C1 segment of cervical spinal cord (tissue), 14 donors: Measurements from ENCODE around the gene DLGAP1.

Source experiments
- DNase-seq, 14 donors: peaks; one replicate each; lab custom pipeline; 2025; lab: John Stamatoyannopoulos, UW

Gene DLGAP1

GRCh38 chr18:3454365-3455089, 1000.6 kb downstream of the DLGAP1 start:
- peak in 1 of 14 donors; percentile 8 for DNase-seq

DNA sequence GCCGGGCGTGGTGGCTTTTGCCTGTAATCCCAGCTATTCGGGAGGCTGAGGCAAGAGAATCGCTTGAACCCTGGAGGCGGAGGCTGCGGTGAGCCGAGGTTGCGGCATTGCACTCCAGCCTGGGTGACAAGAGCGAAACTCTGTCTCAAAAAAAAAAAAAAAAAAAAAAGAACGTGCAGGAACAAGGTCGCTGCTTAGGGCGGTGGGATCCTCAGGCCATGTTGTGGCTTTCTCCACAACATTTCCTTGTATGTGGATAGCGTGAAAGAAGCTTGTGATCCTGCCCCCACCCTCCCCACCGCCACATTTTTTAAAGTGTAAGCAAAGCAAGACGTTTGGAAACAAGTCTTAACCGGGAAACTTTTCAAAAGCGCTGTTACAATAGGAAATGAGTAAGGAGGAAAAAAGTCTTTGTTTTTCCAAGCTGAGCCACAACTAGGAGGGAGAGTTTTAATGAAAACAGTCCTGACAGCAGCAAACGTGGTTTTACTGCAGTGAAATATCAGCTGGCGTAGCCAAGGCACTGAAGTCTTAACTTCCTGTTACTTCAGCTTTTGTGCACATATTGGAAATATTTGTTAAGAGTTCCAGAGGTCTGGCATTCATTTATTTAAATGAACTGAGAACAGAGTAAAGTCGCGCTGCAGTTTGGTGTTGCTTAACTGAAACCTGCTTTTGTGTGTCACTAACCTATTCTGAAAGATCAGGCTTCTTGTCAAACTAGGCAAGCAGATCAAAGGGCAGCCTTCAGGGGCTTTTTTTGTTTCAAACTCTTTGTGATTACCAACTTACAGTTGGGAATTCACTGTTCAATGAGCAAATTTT, 1001.4 kb downstream of the DLGAP1 start:
- peak in 5 of 14 donors; percentile 14 to 46 (median 32) for DNase-seq

GRCh38 chr18:3452750-3453539, 1002.2 kb downstream of the DLGAP1 start:
- DNase-seq = peak in 1 of 14 donors; percentile 55

- DNase-seq = peak in 10 of 14 donors; percentile 8 to 78 (median 54)
Measured at GRCh38 chr18:3451989-3452749, 1002.9 kb downstream of the DLGAP1 start.

DNA sequence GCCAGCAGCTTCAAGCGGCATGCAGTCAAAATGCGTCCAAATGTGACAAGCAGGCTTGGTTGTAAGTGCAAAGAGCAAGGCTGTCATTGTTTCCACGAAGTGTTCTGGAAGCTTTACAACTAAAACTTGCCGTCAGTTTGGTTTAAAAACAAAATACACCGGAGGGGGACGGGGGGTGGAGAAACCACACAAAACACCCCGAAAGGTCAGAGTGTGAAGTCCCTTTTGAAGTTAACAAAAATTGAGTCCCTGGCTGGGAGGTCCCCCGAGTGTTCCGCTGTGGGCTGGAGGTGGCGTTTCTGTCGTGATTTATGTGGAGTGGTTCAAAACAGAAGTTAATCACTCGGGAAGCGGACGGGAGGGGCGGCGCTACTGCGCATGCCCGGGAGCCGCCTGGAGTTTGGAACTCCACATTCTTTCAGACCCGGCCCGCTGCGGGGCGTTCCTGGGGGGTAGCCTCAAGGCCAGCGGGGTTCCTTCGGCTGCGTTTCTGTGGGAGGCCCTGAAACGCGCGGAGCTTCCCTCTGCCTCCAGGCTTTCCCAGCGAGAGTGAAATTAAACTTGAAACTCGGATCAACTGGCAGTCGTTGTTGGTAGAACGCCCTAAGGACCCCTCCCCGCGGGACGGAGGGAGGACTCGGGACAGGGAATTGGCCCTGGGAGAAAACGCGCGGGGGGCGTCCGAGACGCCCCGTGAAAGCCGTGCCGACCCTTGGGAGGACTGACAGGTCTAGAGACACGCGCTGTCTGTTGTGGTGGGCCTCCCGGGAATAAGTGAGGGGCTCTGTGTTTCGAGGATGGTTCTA, 1003.7 kb downstream of the DLGAP1 start:
- DNase-seq = peak; percentile 27 to 92 (median 82)

GRCh38 chr18:3450799-3451182, 1004.3 kb downstream of the DLGAP1 start:
- DNase-seq = peak in 1 of 14 donors; percentile 68

DNA sequence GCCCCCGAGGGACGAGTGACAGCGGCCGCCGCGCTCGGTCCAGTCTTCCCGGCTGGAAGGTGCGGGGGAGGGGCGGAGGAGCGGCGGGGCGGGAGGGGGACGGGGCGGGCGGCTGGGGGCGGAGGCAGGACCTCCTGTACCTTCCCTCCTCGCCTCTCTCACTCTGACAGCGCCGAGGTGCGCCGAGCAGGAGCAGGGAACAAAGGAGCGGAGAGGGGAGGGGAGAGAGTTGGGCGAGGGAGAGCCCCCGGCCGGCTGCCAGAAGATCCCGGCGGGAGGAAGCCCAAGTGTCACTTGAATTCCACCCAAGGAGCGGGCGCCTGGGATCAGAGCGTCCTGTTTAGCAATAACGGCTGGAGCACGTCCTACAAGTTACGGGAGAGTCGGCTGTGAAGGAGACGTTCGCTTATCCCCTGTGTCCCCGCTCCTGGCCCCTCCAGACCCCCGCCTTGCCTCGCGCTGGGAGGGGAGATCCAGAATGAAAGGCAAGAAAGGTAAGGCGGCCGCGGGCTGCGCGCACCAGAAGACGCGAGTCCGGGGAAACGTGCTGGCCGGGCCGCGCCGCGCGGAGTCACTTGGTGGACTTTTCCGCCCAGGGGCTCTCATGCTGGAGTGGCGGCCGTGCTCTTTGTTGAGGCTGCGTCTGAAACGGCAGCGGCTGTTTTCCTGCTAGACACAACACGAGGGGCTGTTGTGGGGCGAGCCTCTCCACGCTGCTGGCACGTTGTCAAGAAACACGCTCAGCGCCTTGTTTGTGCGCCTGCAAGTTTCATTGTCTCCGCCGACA, 1004.9 kb downstream of the DLGAP1 start, which contains the start of gene TGIF1:
Gene TGIF1 (plus strand): TSS at position 161 of the 787 bp plus-strand sequence. CDS start 318 bp downstream, at position 479.
- peak in 13 of 14 donors; percentile 34 to 88 (median 77) for DNase-seq

DNA sequence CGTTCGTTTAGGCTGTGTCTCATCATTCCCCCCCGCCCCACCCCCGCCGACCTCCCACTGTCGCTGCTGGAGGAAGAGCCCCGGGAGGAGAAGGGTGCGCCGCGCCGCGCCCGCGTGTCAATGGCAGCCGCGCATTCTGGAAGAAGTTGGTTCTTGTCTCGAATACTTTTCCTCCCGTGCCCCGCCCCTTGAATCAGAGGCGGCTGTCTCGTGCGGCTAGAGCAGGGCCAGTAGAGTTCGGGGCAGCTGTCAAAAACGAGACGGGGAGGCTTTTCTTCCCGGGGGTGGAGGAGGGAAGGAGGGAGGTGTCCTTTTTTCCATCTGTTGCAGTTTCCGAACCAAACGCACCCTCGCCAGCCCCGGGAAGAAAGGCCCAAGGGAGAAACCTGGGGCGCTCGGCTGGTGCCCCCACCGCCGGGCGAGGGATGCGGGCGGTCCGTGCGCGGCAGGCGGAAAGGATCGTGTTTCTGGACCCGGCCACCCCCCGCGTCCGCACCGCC, 1005.5 kb downstream of the DLGAP1 start:
- peak in 3 of 14 donors; percentile 59 to 84 (median 71) for DNase-seq

- DNase-seq = peak in 13 of 14 donors; percentile 37 to 84 (median 78)
Measured at GRCh38 chr18:3448838-3449511, 1006.1 kb downstream of the DLGAP1 start.

GRCh38 chr18:3447895-3448837, 1006.9 kb downstream of the DLGAP1 start:
- peak; percentile 44 to 93 (median 86) for DNase-seq

GRCh38 chr18:3447068-3447894, 1007.8 kb downstream of the DLGAP1 start:
- DNase-seq = peak in 6 of 14 donors; percentile 64 to 88 (median 75)
